Measurements from ENCODE around the gene SGF29.
"Not testable (repeated sequence)": the region's sequence is repeated elsewhere in the genome, so short reads cannot be mapped to it uniquely, and the experiment has no call there.

Gene SGF29

GRCh38 chr16:28567292-28567691 lies 13.6 kb downstream of the SGF29 start:
- DNase-seq, result no peak

- no peak for DNase-seq
These were observed 15.3 kb downstream of the SGF29 start for GRCh38 chr16:28569021-28569420.

DNA sequence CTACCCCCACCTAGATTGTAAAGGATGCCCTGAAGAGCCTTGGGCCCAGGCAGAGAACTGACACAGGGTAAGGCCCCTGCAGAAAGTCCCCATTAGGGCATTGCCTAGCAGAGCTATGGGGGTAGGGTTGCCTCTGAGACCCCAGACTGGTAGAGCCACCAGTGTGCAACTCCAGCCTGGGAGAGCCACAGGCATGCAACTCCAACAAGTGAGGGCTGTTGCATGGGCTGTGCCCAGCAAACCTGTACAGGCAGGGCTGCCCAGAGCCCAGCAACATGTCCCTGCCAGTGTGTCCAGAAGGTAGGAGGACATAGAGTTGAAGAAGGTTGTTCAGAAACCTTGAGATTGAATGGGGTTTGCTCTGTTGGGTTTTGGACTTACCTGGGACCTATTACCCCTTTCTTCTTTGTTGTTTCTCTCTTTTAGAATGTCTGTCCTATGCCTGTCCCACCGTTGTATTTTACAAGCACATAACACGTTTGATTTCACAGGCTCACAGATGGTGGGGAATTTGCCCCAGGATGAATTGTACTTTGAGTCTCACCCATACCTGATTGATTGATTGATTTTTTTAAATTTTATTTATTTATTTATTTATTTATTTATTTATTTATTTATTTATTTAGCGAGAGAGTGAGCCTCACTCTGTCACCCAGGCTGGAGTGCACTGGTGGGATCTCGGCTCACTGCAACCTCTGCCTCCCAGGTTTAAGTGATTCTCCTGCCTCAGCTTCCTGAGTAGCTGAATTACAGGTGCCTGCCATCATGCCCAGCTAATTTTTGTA lies 16.4 kb downstream of the SGF29 start:
- no peak for DNase-seq

DNA sequence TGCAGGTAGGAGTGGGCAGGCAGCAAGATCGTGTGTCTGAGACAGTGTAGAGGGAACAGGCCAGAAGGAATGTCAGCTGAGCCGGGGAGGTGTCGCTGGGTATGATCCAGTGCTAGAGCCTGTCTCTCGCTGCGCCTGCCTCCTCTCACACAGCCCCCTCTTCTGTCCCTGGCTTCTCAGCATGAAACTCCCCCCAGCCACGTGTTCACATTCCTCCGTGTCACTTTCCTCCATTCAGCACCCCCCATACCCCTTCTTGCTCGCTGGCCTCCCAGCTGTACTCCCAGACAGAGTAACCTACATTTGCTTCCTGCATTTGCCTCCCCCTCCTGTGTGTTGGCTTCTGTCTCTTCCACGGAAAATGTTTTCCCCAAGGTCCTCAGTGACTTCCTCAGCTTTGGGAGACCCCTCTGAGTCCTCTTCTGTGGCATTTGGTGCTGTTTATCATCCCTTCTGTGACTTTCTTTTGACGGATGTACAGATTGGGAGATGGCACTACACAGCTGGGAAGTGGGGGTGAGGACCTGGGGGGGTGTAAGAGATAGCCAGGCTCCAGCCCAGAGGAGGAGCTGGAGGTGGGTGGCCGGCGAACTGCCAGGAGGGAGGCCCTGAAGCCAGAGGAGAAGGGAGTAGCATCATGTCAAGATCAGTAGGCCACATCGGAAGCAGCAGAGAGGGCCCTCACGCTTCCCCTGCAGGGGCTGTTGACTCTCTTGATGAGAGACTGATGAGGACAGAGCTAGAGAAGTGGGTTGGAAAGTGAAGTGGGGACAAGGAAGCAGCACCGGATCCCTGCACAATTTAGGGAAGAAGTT lies 19.2 kb downstream of the SGF29 start:
- no peak for DNase-seq

DNA sequence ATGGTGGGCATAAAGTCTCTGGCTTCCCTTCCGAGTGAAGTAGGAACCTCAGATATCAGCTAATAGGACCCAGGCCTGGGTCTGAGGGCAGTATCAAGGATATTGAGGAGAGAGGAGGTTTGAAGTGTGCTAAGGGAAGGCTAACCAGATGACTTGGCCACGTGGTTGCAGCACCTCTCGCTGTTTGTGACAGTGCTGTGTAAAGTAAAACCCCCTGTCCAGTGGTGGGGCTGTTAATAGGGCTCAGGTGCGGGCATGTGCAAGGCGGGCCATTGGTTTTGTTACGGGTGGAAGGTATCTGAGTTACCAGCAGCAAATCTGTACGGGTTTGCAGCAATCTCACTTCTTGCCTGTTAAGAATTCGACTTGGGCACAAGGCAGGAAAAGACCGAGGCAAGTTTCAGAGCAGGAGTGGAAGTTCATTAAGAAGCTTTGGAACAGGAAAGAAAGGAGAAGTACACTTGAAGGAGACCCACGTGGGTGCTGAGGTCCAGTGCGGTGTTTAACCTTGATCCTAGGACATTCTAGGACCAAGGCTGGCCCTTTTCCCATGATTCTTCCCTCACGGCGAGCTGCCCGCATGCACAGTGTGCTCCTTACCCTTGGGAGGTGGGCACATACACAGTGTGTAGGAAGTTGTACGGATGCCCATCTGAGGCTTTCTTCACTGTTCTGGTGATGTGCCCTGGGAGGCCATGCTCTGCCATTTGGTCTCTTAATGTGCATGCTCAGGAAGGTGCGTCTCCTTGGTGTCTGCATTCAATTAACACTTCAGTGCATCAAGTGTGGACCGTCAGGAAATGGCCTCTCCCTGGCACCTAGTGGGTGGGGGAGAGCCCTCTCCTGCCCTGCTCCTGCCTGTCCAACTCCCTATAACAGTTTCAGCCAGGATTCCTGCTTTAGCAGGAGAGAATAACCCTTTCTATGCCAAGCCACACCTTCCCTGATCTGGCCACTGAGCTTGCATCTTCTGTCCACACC lies 20.3 kb downstream of the SGF29 start:
- DNase-seq, result no peak

DNA sequence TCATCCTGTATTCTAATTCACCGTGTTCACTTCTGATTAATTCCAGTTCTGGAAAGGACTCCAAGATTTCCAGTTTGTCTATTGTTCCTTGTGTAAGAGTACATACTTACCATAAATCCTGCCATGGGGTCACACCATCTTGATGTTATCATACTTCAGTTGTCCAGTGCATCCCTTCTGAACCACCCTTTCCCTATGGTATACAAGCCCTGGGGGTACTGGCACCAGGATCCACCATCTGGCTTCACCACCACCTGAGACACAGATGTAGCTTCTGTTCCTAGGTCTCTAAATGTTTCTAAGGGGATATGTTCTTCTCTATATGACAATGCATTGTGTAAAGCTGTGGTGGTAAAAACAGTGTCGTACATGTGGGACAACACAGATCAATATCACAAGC lies 21.2 kb downstream of the SGF29 start:
- DNase-seq, result no peak

- no peak for DNase-seq
These were observed 21.9 kb downstream of the SGF29 start for GRCh38 chr16:28575446-28576109.

- DNase-seq, result no peak
These were observed 27.1 kb downstream of the SGF29 start for GRCh38 chr16:28580726-28581315.

- no peak for DNase-seq
These were observed 32.0 kb downstream of the SGF29 start for GRCh38 chr16:28585674-28586073.

GRCh38 chr16:28586466-28586865 lies 32.7 kb downstream of the SGF29 start:
- DNase-seq, result no peak

GRCh38 chr16:28587386-28587785 lies 33.7 kb downstream of the SGF29 start:
- no peak for DNase-seq

DNA sequence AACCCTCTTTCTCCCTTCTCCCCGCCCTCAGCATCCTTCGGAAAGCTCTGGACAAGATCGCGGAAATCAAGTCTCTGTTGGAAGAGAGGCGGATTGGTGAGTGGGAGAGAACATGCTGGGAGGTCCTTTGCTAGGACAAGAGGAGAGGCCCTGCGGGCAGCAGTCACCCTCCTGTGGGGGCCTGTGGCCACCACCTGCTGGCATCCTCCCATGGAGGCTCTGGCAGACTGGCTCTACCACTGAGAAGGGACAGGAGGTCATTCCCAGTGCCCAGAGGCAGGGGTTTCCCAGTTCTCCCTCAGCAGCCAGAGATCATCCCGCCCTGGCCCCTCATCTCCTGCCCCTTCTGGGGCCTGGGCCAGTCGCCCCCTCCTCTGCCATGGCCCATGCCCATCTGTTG lies 35.3 kb downstream of the SGF29 start:
- no peak for DNase-seq

DNA sequence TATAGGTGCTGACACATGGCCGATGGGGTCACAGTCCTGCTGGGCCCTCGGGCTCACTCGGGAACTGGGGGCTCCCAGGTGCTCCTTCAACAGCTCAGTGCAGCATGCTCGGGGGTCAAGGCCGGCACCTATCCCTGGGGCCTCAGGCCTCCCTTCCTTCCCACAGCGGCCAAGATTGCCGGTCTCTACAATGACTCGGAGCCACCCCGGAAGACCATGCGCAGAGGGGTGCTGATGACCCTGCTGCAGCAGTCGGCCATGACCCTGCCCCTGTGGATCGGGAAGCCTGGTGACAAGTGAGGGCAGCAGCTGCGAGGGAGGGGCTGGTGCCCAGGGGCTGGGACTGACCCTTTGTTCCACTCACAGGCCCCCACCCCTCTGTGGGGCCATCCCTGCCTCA lies 36.2 kb downstream of the SGF29 start:
- no peak for DNase-seq

DNA sequence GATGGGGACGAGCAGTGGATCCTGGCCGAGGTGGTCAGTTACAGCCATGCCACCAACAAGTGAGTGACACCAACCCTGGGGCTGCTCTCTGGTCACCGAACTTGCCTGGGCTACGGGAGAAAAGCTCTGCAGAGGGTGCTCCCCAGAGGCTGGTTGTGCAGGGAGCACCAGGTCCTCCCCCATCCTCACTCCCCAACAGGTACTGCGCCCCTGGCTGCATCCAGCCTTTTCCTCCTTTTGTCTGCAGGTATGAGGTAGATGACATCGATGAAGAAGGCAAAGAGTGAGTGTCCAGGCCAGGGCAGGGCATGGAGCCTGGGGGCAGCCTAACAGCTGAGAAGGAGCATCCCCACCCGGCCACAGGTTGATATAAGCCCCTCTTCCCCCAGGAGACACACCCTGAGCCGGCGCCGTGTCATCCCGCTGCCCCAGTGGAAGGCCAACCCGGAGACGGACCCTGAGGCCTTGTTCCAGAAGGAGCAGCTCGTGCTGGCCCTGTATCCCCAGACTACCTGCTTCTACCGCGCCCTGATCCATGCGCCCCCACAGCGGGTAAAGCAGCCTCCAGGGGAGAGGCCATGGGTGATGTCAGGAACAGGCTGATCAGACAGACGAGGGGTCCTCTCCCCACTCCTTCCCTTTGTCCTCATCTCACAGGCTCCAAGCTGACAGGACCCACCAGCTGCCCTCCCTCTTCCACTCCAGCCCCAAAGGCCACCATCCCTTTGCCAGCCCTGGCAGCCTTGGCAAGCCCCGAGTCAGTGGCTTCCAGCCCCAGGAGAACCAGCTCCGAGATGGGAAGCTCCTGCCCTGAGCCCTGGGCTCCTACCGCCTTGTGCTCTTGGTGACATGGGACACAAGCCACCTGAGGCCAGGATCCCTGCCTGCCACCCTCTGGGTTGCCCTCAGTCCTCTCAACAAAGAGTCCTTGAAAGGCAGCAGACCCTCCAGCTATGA lies 36.9 kb downstream of the SGF29 start:
- no peak for DNase-seq

DNA sequence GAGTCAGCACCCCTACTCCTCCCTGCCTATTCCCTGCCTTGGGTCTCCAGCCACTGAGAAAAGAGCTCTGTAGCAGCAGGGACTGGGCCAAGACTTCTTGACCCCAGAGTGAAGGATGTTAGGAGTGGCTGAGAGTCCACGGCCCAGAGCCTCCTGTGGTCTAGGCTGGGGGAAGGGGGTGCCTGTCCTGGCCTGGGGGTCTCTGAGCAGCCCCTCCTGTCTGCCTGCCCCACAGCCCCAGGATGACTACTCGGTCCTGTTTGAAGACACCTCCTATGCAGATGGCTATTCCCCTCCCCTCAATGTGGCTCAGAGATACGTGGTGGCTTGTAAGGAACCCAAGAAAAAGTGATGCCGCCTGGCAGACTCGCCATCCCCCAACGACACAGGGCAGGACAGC lies 37.6 kb downstream of the SGF29 start:
- DNase-seq, result no peak

GRCh38 chr16:28592511-28592910 lies 38.8 kb downstream of the SGF29 start:
- DNase-seq, result no peak

GRCh38 chr16:28592979-28593553 lies 39.3 kb downstream of the SGF29 start:
- no peak for DNase-seq

DNA sequence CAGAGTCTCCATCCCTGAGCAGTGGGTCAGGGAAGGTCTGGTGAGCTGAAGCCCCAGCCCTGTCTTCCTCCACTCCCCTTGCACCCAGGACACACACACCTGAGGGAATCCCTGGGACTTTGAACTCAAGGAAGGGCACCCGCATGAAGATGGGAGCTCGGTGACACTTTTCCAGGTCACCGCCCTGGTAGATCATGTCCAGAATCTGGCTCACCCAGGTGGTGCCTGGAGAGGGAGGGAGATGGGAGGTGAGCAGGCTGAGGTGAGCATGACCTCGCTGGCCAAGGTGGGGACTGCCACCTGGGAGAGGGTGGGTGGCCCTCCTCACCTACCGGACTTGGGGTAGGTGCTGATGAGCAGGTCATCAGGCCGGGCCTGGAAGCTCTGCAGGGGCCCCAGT lies 41.7 kb downstream of the SGF29 start:
- DNase-seq, result not testable (repeated sequence)

DNA sequence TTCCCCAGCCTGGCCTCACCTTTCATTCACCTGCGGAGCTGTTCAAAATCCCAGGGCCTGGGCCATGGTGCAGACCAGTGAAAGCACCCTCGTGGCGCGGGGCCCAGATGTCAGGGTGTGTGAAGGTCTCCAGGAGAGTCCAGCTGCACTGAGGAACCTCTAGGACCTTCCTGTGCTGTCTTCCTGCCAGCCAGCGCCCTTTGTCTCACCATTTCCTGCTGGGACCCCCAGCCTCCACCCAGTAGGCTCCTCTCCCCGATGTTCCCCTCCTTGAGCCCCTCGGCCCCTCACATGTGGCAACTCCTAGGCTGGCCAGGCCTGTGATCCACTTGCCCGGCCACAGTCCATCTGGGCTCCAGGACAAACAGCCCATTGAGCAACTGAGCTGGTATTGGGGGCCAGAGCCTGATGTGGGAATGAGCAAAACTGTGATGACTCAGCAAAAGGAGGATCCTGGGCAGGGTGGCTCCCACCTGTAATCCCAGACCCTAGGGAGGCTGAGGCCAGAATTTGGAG lies 42.5 kb downstream of the SGF29 start:
- DNase-seq, result no peak
